Adrenal gland (tissue), 12 donors: ENCODE results near the gene CDH4. TPM values are rescaled to one million over a fixed set of nuclear protein-coding genes. Genes with fewer than 3 reads are reported as not detected.

Source experiments
- DNase-seq, 7 donors: peaks; one replicate each; pipeline ENCODE4 v3.0.0-alpha.2; 2019 to 2020
- H3K27ac ChIP-seq, 5 donors: fragments of 200-600 bp; sonication (generic) in 4 of 5; 1 replicate in 3 of 5; 2 replicates in 2 of 5; pipeline versions ENCODE4 v1.5.1 to v1.8.0; 2016 to 2020; ENCODE audit warnings: mild to moderate bottlenecking in 1 of 5
- H3K27me3 ChIP-seq: fragments of 200-600 bp; 2 replicates; pipeline ENCODE4 v1.8.0; 2021
- H3K36me3 ChIP-seq, 2 donors: fragments of 200-600 bp; replicated peaks in 1 of 2; 1 replicate in 1 of 2; 2 replicates in 1 of 2; pipeline versions ENCODE4 v1.5.1 to v1.8.0; 2018 to 2022
- H3K4me1 ChIP-seq, 2 donors: fragments of 200-600 bp; replicated peaks in 1 of 2; 1 replicate in 1 of 2; 2 replicates in 1 of 2; pipeline versions ENCODE4 v1.5.1 to v1.8.0; 2018 to 2021
- H3K4me3 ChIP-seq, 4 donors: fragments of 200-600 bp; sonication (generic) in 3 of 4; one replicate each; pipeline ENCODE4 v1.5.1; 2016 to 2018
- H3K9me3 ChIP-seq, 3 donors: fragments of 200-600 bp; sonication (generic) in 1 of 3; replicated peaks in 1 of 3; 1 replicate in 2 of 3; 2 replicates in 1 of 3; pipeline versions ENCODE4 v1.5.1 to v1.8.0; 2016 to 2021
- CTCF ChIP-seq, 6 experiments: fragments of 450-650 bp in 4 of 6; fragments of 200-600 bp in 2 of 6; sonication (generic) in 1 of 6; IDR thresholded peaks; 1 replicate in 5 of 6; 2 replicates in 1 of 6; pipeline versions ENCODE4 v1.5.1 to v1.8.0; 2016 to 2021; ENCODE audit warnings: antibody characterized with exemption in 6 of 6, mild to moderate bottlenecking in 2 of 6, moderate library complexity in 1 of 6
- POLR2A ChIP-seq, 2 donors: fragments of 450-650 bp; IDR thresholded peaks; one replicate each; pipeline ENCODE4 v1.6.1; 2017; ENCODE audit warnings: antibody characterized with exemption in 2 of 2, mild to moderate bottlenecking in 2 of 2, moderate library complexity in 1 of 2
- WGBS, 4 donors: extraction: QIAGEN DNeasy Blood & Tissue Kit in 2 of 4; methylation state at CpG; one replicate each; pipeline versions ENCODE4 v1.1.5 to v1.1.7; 2013 to 2017; 5-methylcytosine and 5-hydroxymethylcytosine counted together
- intact Hi-C, 2 donors: fragments of 100-400 bp; cut with DNase I; formaldehyde crosslinking; loops; one replicate each; pipeline versions ENCODE4 v1.14.1 to v1.15.0; 2022 to 2023
- polyA plus RNA-seq, 3 donors: library from polyadenylated mRNA; stranded (reverse); fragments of 200-250 nt in 2 of 3; fragments of 350-450 nt in 1 of 3; fragmentation: Illumina TruSeq in 1 of 3; extraction: RNeasy Lipid Tissue Mini Kit (QIAGEN cat#74804) in 1 of 3; gene quantifications; one replicate each; pipeline ENCODE4 v1.2.3, GENCODE V29; 2013 to 2014
- total RNA-seq, 9 donors: library from RNA; depleted of rRNA in 4 of 9; stranded (reverse); fragments of >200 nt in 4 of 9; fragments of 120-200 nt in 1 of 9; fragmentation: NEBNext Ultra II Directional in 1 of 9; extraction: Animal tissue kit (Norgen Biotek cat#: 25700) in 1 of 9; gene quantifications; one replicate each; pipeline versions ENCODE4 v1.1.0 to v1.2.4, GENCODE V29; 2013 to 2023
- donor health status: healthy with polysubstance abuse.
- donor health status: Bipolar disorder and iron deficiency.
- donor health status: DM: yes; HTN: yes; CAD: no.
- donor health status: DM: no; HTN: no; CAD: no.
- donor health status: DM: no; HTN: no; CAD: no.
- donor health status: DM: yes; HTN: yes; CAD: no.

Gene CDH4
- total and polyA plus RNA-seq, 12 donors, result 0.08 to 0.53 (median 0.20) TPM; not detected in 3

- H3K4me3 ChIP-seq, result no peak overlapping the region
- WGBS, 4 donors, result 80 to 88% (median 80%) methylated on average over 18 to 22 of the region's 22 CpGs
- intact Hi-C loops, result no loop called here
- H3K9me3 ChIP-seq, result no peaks in the 10 kb centered on the region
- no peak for DNase-seq
- H3K27ac ChIP-seq, result no peak overlapping the region
- no peaks in the 10 kb centered on the region for H3K4me1 ChIP-seq
- H3K36me3 ChIP-seq, result no peaks in the 10 kb centered on the region
- no peak for TF ChIP-seq CTCF (IDR thresholded peaks at IDR 0.05)
- TF ChIP-seq POLR2A (IDR thresholded peaks at IDR 0.05), result no peak
- H3K27me3 ChIP-seq, result no peaks in the 10 kb centered on the region
Observed at GRCh38 chr20:61531553-61532345, 279.7 kb downstream of the CDH4 start.

GRCh38 chr20:61532736-61533135 lies 280.7 kb downstream of the CDH4 start:
- intact Hi-C loops, result no loop called here
- Histone ChIP-seq H3K4me3 (no peak overlapping the region), H3K27me3 (no peaks in the 10 kb centered on the region), H3K9me3 (no peaks in the 10 kb centered on the region), H3K36me3 (no peaks in the 10 kb centered on the region), H3K4me1 (no peaks in the 10 kb centered on the region), H3K27ac (no peak overlapping the region)
- DNase-seq, result no peak
- WGBS, 4 donors, result 61 to 76% (median 67%) methylated on average over 4 to 8 of the region's 8 CpGs
- TF ChIP-seq CTCF (IDR thresholded peaks at IDR 0.05), result no peak
- TF ChIP-seq POLR2A (IDR thresholded peaks at IDR 0.05), result no peak

- no peaks in the 10 kb centered on the region for H3K4me1 ChIP-seq
- H3K36me3 ChIP-seq, result no peaks in the 10 kb centered on the region
- no peak overlapping the region for H3K27ac ChIP-seq
- WGBS, 4 donors, result 78 to 82% (median 79%) methylated on average over 6 to 18 of the region's 18 CpGs
- TF ChIP-seq POLR2A (IDR thresholded peaks at IDR 0.05) (no peak), CTCF (IDR thresholded peaks at IDR 0.05) (no peak)
- H3K9me3 ChIP-seq, result no peaks in the 10 kb centered on the region
- H3K4me3 ChIP-seq, result no peak overlapping the region
- intact Hi-C loops, result no loop called here
- H3K27me3 ChIP-seq, result no peaks in the 10 kb centered on the region
- DNase-seq, result no peak
Observed at GRCh38 chr20:61533231-61533631, 281.2 kb downstream of the CDH4 start.

- TF ChIP-seq CTCF (IDR thresholded peaks at IDR 0.05) (no peak), POLR2A (IDR thresholded peaks at IDR 0.05) (no peak)
- H3K4me3 ChIP-seq, result no peak overlapping the region
- H3K27me3 ChIP-seq, result no peaks in the 10 kb centered on the region
- H3K36me3 ChIP-seq, result no peaks in the 10 kb centered on the region
- H3K4me1 ChIP-seq, result no peaks in the 10 kb centered on the region
- H3K9me3 ChIP-seq, result no peaks in the 10 kb centered on the region
- intact Hi-C loops, result no loop called here
- DNase-seq, result no peak
- WGBS, 4 donors, result 73 to 87% (median 80%) methylated on average over 10 of the region's 10 CpGs
- no peak overlapping the region for H3K27ac ChIP-seq
Observed at GRCh38 chr20:61534346-61534745, 282.3 kb downstream of the CDH4 start.
